Measurements from ENCODE around the gene ATP8A2. TPM values are rescaled to one million over a fixed set of nuclear protein-coding genes. Genes with fewer than 3 reads are reported as not detected.

ATP8A2 gene
- total RNA-seq, 6 experiments from 2014 or later, result not detected

GRCh38 chr13:25762281-25762680 lies 390.5 kb downstream of the ATP8A2 start:
- WGBS (ENCODE audit: insufficient coverage, low coverage, low lambda C conversion rate, missing lambda C conversion rate), result 58% methylated on average over 2 of the region's 2 CpGs
- H3K36me3 ChIP-seq, result no peaks in the 10 kb centered on the region
- H3K27ac ChIP-seq, result no peak overlapping the region
- no peaks in the 10 kb centered on the region for H3K27me3 ChIP-seq
- ATAC-seq (no peak), DNase-seq (no peak)
- TF ChIP-seq CTCF (IDR thresholded peaks at IDR 0.05) (no peak), POLR2A (IDR thresholded peaks at IDR 0.05) (no peak)
- no peaks in the 10 kb centered on the region for H3K9me3 ChIP-seq
- H3K4me3 ChIP-seq, result no peak overlapping the region
- no peaks in the 10 kb centered on the region for H3K4me1 ChIP-seq
- intact Hi-C loops (cut with DNase I), result no loop called here

- Histone ChIP-seq H3K27me3 (no peaks in the 10 kb centered on the region), H3K36me3 (no peaks in the 10 kb centered on the region), H3K9me3 (no peaks in the 10 kb centered on the region), H3K4me1 (no peaks in the 10 kb centered on the region), H3K4me3 (no peak overlapping the region), H3K27ac (no peak overlapping the region)
- intact Hi-C loops (cut with DNase I), result no loop called here
- ATAC-seq, result no peak
- 44% methylated on average over 7 of the region's 8 CpGs for WGBS (ENCODE audit: insufficient coverage, low coverage, low lambda C conversion rate, missing lambda C conversion rate)
- TF ChIP-seq CTCF (IDR thresholded peaks at IDR 0.05) (no peak), POLR2A (IDR thresholded peaks at IDR 0.05) (no peak)
- DNase-seq, result no peak
Observed at GRCh38 chr13:25762795-25763377, 391.1 kb downstream of the ATP8A2 start.

GRCh38 chr13:25764378-25764777 lies 392.6 kb downstream of the ATP8A2 start:
- no peaks in the 10 kb centered on the region for H3K4me1 ChIP-seq
- ATAC-seq (no peak), DNase-seq (no peak)
- no peaks in the 10 kb centered on the region for H3K36me3 ChIP-seq
- H3K9me3 ChIP-seq, result no peaks in the 10 kb centered on the region
- TF ChIP-seq POLR2A (IDR thresholded peaks at IDR 0.05), result no peak
- no peak for TF ChIP-seq CTCF (IDR thresholded peaks at IDR 0.05)
- H3K27ac ChIP-seq, result no peak overlapping the region
- intact Hi-C loops (cut with DNase I), result no loop called here
- H3K4me3 ChIP-seq, result no peak overlapping the region
- H3K27me3 ChIP-seq, result no peaks in the 10 kb centered on the region
- WGBS (ENCODE audit: insufficient coverage, low coverage, low lambda C conversion rate, missing lambda C conversion rate), result 78% methylated on average over 4 of the region's 4 CpGs

GRCh38 chr13:25765266-25765665 lies 393.5 kb downstream of the ATP8A2 start:
- 76% methylated on average over 2 of the region's 2 CpGs for WGBS (ENCODE audit: insufficient coverage, low coverage, low lambda C conversion rate, missing lambda C conversion rate)
- Histone ChIP-seq H3K4me1 (no peaks in the 10 kb centered on the region), H3K4me3 (no peak overlapping the region), H3K27me3 (no peaks in the 10 kb centered on the region), H3K27ac (no peak overlapping the region), H3K36me3 (no peaks in the 10 kb centered on the region), H3K9me3 (no peaks in the 10 kb centered on the region)
- intact Hi-C loops (cut with DNase I), result no loop called here
- no peak for ATAC-seq
- TF ChIP-seq CTCF (IDR thresholded peaks at IDR 0.05), result no peak
- no peak for TF ChIP-seq POLR2A (IDR thresholded peaks at IDR 0.05)
- no peak for DNase-seq

- no peaks in the 10 kb centered on the region for H3K4me1 ChIP-seq
- no peak for TF ChIP-seq CTCF (IDR thresholded peaks at IDR 0.05)
- no peak for TF ChIP-seq POLR2A (IDR thresholded peaks at IDR 0.05)
- ATAC-seq (no peak), DNase-seq (no peak)
- H3K4me3 ChIP-seq, result no peak overlapping the region
- 81% methylated on average over 3 of the region's 3 CpGs for WGBS (ENCODE audit: insufficient coverage, low coverage, low lambda C conversion rate, missing lambda C conversion rate)
- no peak overlapping the region for H3K27ac ChIP-seq
- H3K27me3 ChIP-seq, result no peaks in the 10 kb centered on the region
- no peaks in the 10 kb centered on the region for H3K9me3 ChIP-seq
- no peaks in the 10 kb centered on the region for H3K36me3 ChIP-seq
- intact Hi-C loops (cut with DNase I), result no loop called here
Observed at GRCh38 chr13:25766576-25766975, 394.8 kb downstream of the ATP8A2 start.

Measured in right lobe of liver (tissue), 6 donors.